GM18907 (cell line): ENCODE data around the gene VEPH1.

Source experiments
- ATAC-seq: cut with Tn5 transposase; IDR thresholded peaks from one replicate; pipeline ENCODE4 v1.9.1; 2021; ENCODE audit warnings: mild to moderate bottlenecking, moderate library complexity; ENCODE audit not compliant: unreplicated experiment

VEPH1 gene

GRCh38 chr3:157526036-157526435 lies 22.8 kb upstream of the VEPH1 start:
- no peak for ATAC-seq

GRCh38 chr3:157523814-157524213 lies 20.6 kb upstream of the VEPH1 start:
- no peak for ATAC-seq

GRCh38 chr3:157522648-157523047 lies 19.4 kb upstream of the VEPH1 start:
- ATAC-seq, result no peak

GRCh38 chr3:157520485-157521150 lies 17.4 kb upstream of the VEPH1 start:
- ATAC-seq, result no peak

GRCh38 chr3:157518881-157519280 lies 15.7 kb upstream of the VEPH1 start:
- no peak for ATAC-seq

GRCh38 chr3:157516928-157517327 lies 13.7 kb upstream of the VEPH1 start:
- ATAC-seq, result no peak

- no peak for ATAC-seq
These were observed 12.2 kb upstream of the VEPH1 start for GRCh38 chr3:157515398-157515797.

- ATAC-seq, result no peak
These were observed 11.2 kb upstream of the VEPH1 start for GRCh38 chr3:157514371-157514895.

- ATAC-seq, result no peak
These were observed 10.4 kb upstream of the VEPH1 start for GRCh38 chr3:157513585-157513984.

GRCh38 chr3:157512534-157512933 lies 9.3 kb upstream of the VEPH1 start:
- ATAC-seq, result no peak

- no peak for ATAC-seq
These were observed 5.2 kb upstream of the VEPH1 start for GRCh38 chr3:157508461-157508860.

GRCh38 chr3:157501863-157502262 lies 1.4 kb downstream of the VEPH1 start:
- no peak for ATAC-seq

GRCh38 chr3:157500232-157500631 lies 3.0 kb downstream of the VEPH1 start:
- no peak for ATAC-seq

- no peak for ATAC-seq
These were observed 3.8 kb downstream of the VEPH1 start for GRCh38 chr3:157499342-157499963.

- ATAC-seq, result no peak
These were observed 4.8 kb downstream of the VEPH1 start for GRCh38 chr3:157498371-157498770.

GRCh38 chr3:157495846-157496245 lies 7.4 kb downstream of the VEPH1 start:
- ATAC-seq, result no peak

GRCh38 chr3:157494581-157495281 lies 8.5 kb downstream of the VEPH1 start:
- no peak for ATAC-seq

- no peak for ATAC-seq
These were observed 9.3 kb downstream of the VEPH1 start for GRCh38 chr3:157493627-157494550.

- no peak for ATAC-seq
These were observed 12.1 kb downstream of the VEPH1 start for GRCh38 chr3:157491136-157491535.

GRCh38 chr3:157488144-157488543 lies 15.1 kb downstream of the VEPH1 start:
- ATAC-seq, result no peak

GRCh38 chr3:157487339-157487738 lies 15.9 kb downstream of the VEPH1 start:
- ATAC-seq, result no peak
